Measurements from ENCODE around the gene MAPK4.
"Not testable (repeated sequence)": the region's sequence is repeated elsewhere in the genome, so short reads cannot be mapped to it uniquely, and the experiment has no call there.

MAPK4 gene

GRCh38 chr18:50775726-50776125 is 215.8 kb downstream of the MAPK4 start:
- no peak for DNase-seq

GRCh38 chr18:50776383-50776782 is 216.5 kb downstream of the MAPK4 start:
- no peak for DNase-seq

- DNase-seq, result not testable (repeated sequence)
Measured at GRCh38 chr18:50779021-50779420, 219.1 kb downstream of the MAPK4 start.

All from T-helper 9 cell (primary cell).